Measurements from ENCODE around the gene KRTAP4-7.
"Not testable (repeated sequence)": the region's sequence is repeated elsewhere in the genome, so short reads cannot be mapped to it uniquely, and the experiment has no call there.

KRTAP4-7 gene

GRCh38 chr17:41084100-41084856 is at the start of gene KRTAP4-7:
KRTAP4-7 (plus strand) TSS chr17:41084150; CDS start chr17:41084207, 57 bp downstream.
- not testable (repeated sequence) for DNase-seq

- not testable (repeated sequence) for DNase-seq
These were observed 49.5 kb upstream of the KRTAP4-7 start, which contains the start of gene KRTAP1-3 for GRCh38 chr17:41034346-41034935. KRTAP1-3 (minus strand) TSS chr17:41034874; CDS start chr17:41034821, 53 bp downstream.

- DNase-seq: no peak
These were observed 46.0 kb upstream of the KRTAP4-7 start for GRCh38 chr17:41037853-41038350.

GRCh38 chr17:41040783-41041571 is 43.0 kb upstream of the KRTAP4-7 start, which contains the start of gene KRTAP1-1:
KRTAP1-1 (minus strand) TSS chr17:41041450; CDS start chr17:41041397, 53 bp downstream.
- not testable (repeated sequence) for DNase-seq

GRCh38 chr17:41042953-41043352 is 41.0 kb upstream of the KRTAP4-7 start:
- DNase-seq: no peak

GRCh38 chr17:41046735-41047465 is 37.0 kb upstream of the KRTAP4-7 start, which contains the start of gene KRTAP2-1:
KRTAP2-1 (minus strand) TSS chr17:41047316; CDS start chr17:41047267, 49 bp downstream.
- not testable (repeated sequence) for DNase-seq

GRCh38 chr17:41048441-41048840 is 35.5 kb upstream of the KRTAP4-7 start:
- DNase-seq: no peak

- DNase-seq: no peak
These were observed 34.8 kb upstream of the KRTAP4-7 start for GRCh38 chr17:41049110-41049509.

- DNase-seq: no peak
These were observed 31.4 kb upstream of the KRTAP4-7 start for GRCh38 chr17:41052566-41052965.

- no peak for DNase-seq
These were observed 29.9 kb upstream of the KRTAP4-7 start for GRCh38 chr17:41054025-41054424.

- not testable (repeated sequence) for DNase-seq
These were observed 29.4 kb upstream of the KRTAP4-7 start for GRCh38 chr17:41054556-41054955.

GRCh38 chr17:41055130-41055529 is 28.8 kb upstream of the KRTAP4-7 start, which contains the start of gene KRTAP2-2:
KRTAP2-2 (minus strand) TSS chr17:41055230; CDS start chr17:41055211, 19 bp downstream.
- not testable (repeated sequence) for DNase-seq

- no peak for DNase-seq
These were observed 26.4 kb upstream of the KRTAP4-7 start for GRCh38 chr17:41057547-41057946.

GRCh38 chr17:41058741-41059140 is 25.2 kb upstream of the KRTAP4-7 start:
- DNase-seq: no peak

GRCh38 chr17:41059276-41060051 is 24.5 kb upstream of the KRTAP4-7 start:
- not testable (repeated sequence) for DNase-seq

GRCh38 chr17:41060052-41060604 is 23.8 kb upstream of the KRTAP4-7 start, which contains the start of gene KRTAP2-3:
KRTAP2-3 (minus strand) TSS chr17:41060114; CDS start chr17:41060050, 64 bp downstream.
- DNase-seq: no peak

GRCh38 chr17:41061964-41062363 is 22.0 kb upstream of the KRTAP4-7 start:
- no peak for DNase-seq

- DNase-seq: no peak
These were observed 20.5 kb upstream of the KRTAP4-7 start for GRCh38 chr17:41063449-41063848.

- no peak for DNase-seq
These were observed 19.6 kb upstream of the KRTAP4-7 start for GRCh38 chr17:41064301-41064700.

All from amygdala (tissue), 56 donors.